ENCODE data around the gene ID3.

DNA sequence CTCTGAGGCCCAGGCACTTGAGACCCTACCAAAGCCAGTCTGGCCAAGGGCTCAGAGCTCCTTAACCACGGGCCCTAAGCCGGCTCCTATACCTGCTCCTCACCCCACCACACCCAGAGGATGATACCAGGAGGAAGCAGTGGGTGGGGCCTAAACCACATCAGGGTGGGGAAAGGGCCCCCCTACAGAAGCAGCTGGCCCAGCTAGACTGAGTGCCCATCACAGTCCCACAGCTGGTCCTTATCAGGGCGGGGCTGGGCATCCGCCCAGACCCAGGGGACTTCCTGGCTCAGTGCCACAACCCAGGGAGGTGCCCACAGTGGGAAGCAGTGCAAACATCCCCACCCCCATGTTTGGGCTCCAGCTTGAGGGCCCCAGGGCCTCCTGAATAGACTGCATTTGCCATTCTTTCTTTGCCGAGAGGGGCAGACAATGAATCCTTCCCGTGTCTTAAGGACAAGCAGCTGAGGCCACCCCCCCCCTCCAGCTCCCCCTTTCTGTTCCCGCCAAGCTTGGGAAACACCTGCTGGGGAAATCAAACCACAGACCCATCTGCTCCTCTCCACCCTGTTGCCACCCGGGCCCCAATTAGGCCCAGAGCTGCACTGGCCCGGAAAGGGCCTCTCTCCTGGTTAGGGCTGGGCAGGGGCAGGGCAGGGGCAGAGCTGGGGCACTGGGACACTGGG, 34.4 kb downstream of the ID3 start:
- TF ChIP-seq, protein P1, sequence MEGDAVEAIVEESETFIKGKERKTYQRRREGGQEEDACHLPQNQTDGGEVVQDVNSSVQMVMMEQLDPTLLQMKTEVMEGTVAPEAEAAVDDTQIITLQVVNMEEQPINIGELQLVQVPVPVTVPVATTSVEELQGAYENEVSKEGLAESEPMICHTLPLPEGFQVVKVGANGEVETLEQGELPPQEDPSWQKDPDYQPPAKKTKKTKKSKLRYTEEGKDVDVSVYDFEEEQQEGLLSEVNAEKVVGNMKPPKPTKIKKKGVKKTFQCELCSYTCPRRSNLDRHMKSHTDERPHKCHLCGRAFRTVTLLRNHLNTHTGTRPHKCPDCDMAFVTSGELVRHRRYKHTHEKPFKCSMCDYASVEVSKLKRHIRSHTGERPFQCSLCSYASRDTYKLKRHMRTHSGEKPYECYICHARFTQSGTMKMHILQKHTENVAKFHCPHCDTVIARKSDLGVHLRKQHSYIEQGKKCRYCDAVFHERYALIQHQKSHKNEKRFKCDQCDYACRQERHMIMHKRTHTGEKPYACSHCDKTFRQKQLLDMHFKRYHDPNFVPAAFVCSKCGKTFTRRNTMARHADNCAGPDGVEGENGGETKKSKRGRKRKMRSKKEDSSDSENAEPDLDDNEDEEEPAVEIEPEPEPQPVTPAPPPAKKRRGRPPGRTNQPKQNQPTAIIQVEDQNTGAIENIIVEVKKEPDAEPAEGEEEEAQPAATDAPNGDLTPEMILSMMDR (conservative IDR thresholded peaks at IDR 0.05), result no peak
- TF ChIP-seq EZH2 (IDR thresholded peaks at IDR 0.05; ENCODE audit: low read depth), result no peak

Measured in PC-9 (cell line).